Measurements from ENCODE around the gene ACD. TPM values are rescaled to one million over a fixed set of nuclear protein-coding genes. Genes with fewer than 3 reads are reported as not detected.

ACD gene
- total RNA-seq, 1 donor from 2014 or later: 21.3 TPM

GRCh38 chr16:67628216-67628615, 31.8 kb downstream of the ACD start:
- H3K4me3 Mint-ChIP-seq (ENCODE audit: unreplicated experiment): no peak overlapping the region
- no peaks in the 10 kb centered on the region for H3K9me3 Mint-ChIP-seq (ENCODE audit: unreplicated experiment)
- no peaks in the 10 kb centered on the region for H3K27me3 Mint-ChIP-seq (ENCODE audit: unreplicated experiment)
- no peaks in the 10 kb centered on the region for H3K4me1 Mint-ChIP-seq (ENCODE audit: unreplicated experiment)
- DNase-seq (ENCODE audit: extremely low spot score, unreplicated experiment): no peak
- H3K36me3 Mint-ChIP-seq (ENCODE audit: unreplicated experiment): peaks cover 34% of the 10 kb centered on the region
- no peak overlapping the region for H3K27ac Mint-ChIP-seq (ENCODE audit: unreplicated experiment)
- no peak for TF ChIP-seq CTCF (IDR thresholded peaks at IDR 0.05)

GRCh38 chr16:67613808-67614207, 46.3 kb downstream of the ACD start:
- Mint-ChIP-seq H3K27ac (ENCODE audit: unreplicated experiment) (no peak overlapping the region), H3K27me3 (ENCODE audit: unreplicated experiment) (no peaks in the 10 kb centered on the region)
- peak; percentile 6 for TF ChIP-seq CTCF (IDR thresholded peaks at IDR 0.05)

GRCh38 chr16:67608364-67608763, 51.7 kb downstream of the ACD start:
- Mint-ChIP-seq H3K4me1 (ENCODE audit: unreplicated experiment) (peaks cover 2% of the 10 kb centered on the region), H3K9me3 (ENCODE audit: unreplicated experiment) (no peaks in the 10 kb centered on the region), H3K36me3 (ENCODE audit: unreplicated experiment) (peaks cover 18% of the 10 kb centered on the region), H3K27me3 (ENCODE audit: unreplicated experiment) (no peaks in the 10 kb centered on the region), H3K4me3 (ENCODE audit: unreplicated experiment) (no peak overlapping the region), H3K27ac (ENCODE audit: unreplicated experiment) (no peak overlapping the region)
- no peak for TF ChIP-seq CTCF (IDR thresholded peaks at IDR 0.05)
- DNase-seq (ENCODE audit: extremely low spot score, unreplicated experiment): no peak

More at GRCh38 chr16:67613808-67614207, 46.3 kb downstream of the ACD start:
- peaks cover 36% of the 10 kb centered on the region for H3K36me3 Mint-ChIP-seq (ENCODE audit: unreplicated experiment)
- no peak overlapping the region for H3K4me3 Mint-ChIP-seq (ENCODE audit: unreplicated experiment)
- no peak for DNase-seq (ENCODE audit: extremely low spot score, unreplicated experiment)
- no peaks in the 10 kb centered on the region for H3K4me1 Mint-ChIP-seq (ENCODE audit: unreplicated experiment)
- H3K9me3 Mint-ChIP-seq (ENCODE audit: unreplicated experiment): no peaks in the 10 kb centered on the region

Other genes starting within 250 kb of the ACD start
- gene ZDHHC1, start 243.8 kb downstream of the ACD start, total RNA-seq: 13.5 and 15.4 TPM in 2 replicates
- 0.40 and 0.68 TPM in 2 replicates for gene HSD11B2, start 229.1 kb downstream of the ACD start, total RNA-seq
- gene ATP6V0D1, start 179.1 kb downstream of the ACD start, total RNA-seq: 112 and 116 TPM in 2 replicates
- gene AGRP, start 176.7 kb downstream of the ACD start, total RNA-seq: not detected in 2 replicates
- 75.0 and 77.0 TPM in 2 replicates for gene RIPOR1, start 131.4 kb downstream of the ACD start, total RNA-seq
- gene CTCF, start 97.7 kb downstream of the ACD start, total RNA-seq: 43.2 and 47.4 TPM in 2 replicates
- gene CARMIL2, start 15.1 kb downstream of the ACD start, total RNA-seq: 0.94 and 1.7 TPM in 2 replicates
- 4.1 and 4.6 TPM in 2 replicates for gene PARD6A, start 700 bp upstream of the ACD start, total RNA-seq
- gene ENKD1, start 6.5 kb upstream of the ACD start, total RNA-seq: 10.9 and 11.7 TPM in 2 replicates
- gene C16orf86, start 6.6 kb upstream of the ACD start, total RNA-seq: 2.1 and 2.8 TPM in 2 replicates
- 21.9 and 22.2 TPM in 2 replicates for gene GFOD2, start 59.1 kb upstream of the ACD start, total RNA-seq
- 18.9 and 19.5 TPM in 2 replicates for gene RANBP10, start 146.3 kb upstream of the ACD start, total RNA-seq
- 3.6 and 4.1 TPM in 2 replicates for gene TSNAXIP1, start 146.6 kb upstream of the ACD start, total RNA-seq
- gene THAP11, start 182.1 kb upstream of the ACD start, total RNA-seq: 29.5 and 30.0 TPM in 2 replicates
- 121 and 125 TPM in 2 replicates for gene NUTF2, start 186.7 kb upstream of the ACD start, total RNA-seq
- gene CENPT, start 187.4 kb upstream of the ACD start, total RNA-seq: 46.3 and 51.2 TPM in 2 replicates
- gene EDC4, start 212.8 kb upstream of the ACD start, total RNA-seq: 68.2 and 75.4 TPM in 2 replicates
- 1.4 and 1.5 TPM in 2 replicates for gene NRN1L, start 224.6 kb upstream of the ACD start, total RNA-seq
- gene PSKH1, start 233.0 kb upstream of the ACD start, total RNA-seq: 43.9 and 45.5 TPM in 2 replicates